ENCODE results near the gene MPV17.

The MPV17 gene

DNA sequence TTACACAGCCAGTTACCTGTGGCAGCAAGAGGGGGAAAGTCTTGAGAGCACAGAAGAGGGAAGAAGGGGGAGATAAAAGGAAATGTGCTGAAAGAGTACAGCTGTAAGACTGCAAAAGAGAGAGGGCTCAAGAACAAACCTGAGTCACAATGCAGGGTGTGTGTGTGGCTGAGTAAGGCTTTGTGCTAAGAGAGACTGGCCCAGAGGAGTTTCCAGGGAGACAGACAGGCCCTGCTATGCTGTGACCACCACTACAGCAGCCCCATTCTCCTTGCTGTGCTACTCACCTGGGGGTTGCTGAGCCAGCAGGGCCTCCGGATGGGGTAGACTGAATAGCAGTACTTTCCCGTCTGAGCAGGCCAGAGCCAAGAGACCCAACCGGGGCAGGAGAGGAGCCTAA lies 12.4 kb upstream of the MPV17 start:
- no peaks in the 10 kb centered on the region for H3K79me2 ChIP-seq (ENCODE audit: low read length)
- H3K9me3 ChIP-seq (ENCODE audit: insufficient read depth, low read length) = no peaks in the 10 kb centered on the region
- no peaks in the 10 kb centered on the region for H4K20me1 ChIP-seq (ENCODE audit: insufficient read depth, low read length)
- no peaks in the 10 kb centered on the region for H3K27me3 ChIP-seq (ENCODE audit: low read depth, low read length)
- H3K4me2 ChIP-seq (ENCODE audit: low read length) = no peak overlapping the region
- no peak overlapping the region for H3K27ac ChIP-seq (ENCODE audit: low read length)
- no peak for TF ChIP-seq EZH2phosphoT487 (IDR thresholded peaks at IDR 0.05; ENCODE audit: low read depth)
- TF ChIP-seq, protein P1, sequence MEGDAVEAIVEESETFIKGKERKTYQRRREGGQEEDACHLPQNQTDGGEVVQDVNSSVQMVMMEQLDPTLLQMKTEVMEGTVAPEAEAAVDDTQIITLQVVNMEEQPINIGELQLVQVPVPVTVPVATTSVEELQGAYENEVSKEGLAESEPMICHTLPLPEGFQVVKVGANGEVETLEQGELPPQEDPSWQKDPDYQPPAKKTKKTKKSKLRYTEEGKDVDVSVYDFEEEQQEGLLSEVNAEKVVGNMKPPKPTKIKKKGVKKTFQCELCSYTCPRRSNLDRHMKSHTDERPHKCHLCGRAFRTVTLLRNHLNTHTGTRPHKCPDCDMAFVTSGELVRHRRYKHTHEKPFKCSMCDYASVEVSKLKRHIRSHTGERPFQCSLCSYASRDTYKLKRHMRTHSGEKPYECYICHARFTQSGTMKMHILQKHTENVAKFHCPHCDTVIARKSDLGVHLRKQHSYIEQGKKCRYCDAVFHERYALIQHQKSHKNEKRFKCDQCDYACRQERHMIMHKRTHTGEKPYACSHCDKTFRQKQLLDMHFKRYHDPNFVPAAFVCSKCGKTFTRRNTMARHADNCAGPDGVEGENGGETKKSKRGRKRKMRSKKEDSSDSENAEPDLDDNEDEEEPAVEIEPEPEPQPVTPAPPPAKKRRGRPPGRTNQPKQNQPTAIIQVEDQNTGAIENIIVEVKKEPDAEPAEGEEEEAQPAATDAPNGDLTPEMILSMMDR (IDR thresholded peaks at IDR 0.05; ENCODE audit: low read depth, low read length) = no peak
- H3K4me1 ChIP-seq (ENCODE audit: low read length) = no peaks in the 10 kb centered on the region
- H2AFZ ChIP-seq (ENCODE audit: low read depth, low read length) = no peak overlapping the region
- no peak overlapping the region for H3K9ac ChIP-seq (ENCODE audit: low read length)
- H3K4me3 ChIP-seq (ENCODE audit: low read length) = no peak overlapping the region
- H3K36me3 ChIP-seq (replicated peaks; ENCODE audit: low read depth, low read length) = peaks cover 58% of the 10 kb centered on the region

DNA sequence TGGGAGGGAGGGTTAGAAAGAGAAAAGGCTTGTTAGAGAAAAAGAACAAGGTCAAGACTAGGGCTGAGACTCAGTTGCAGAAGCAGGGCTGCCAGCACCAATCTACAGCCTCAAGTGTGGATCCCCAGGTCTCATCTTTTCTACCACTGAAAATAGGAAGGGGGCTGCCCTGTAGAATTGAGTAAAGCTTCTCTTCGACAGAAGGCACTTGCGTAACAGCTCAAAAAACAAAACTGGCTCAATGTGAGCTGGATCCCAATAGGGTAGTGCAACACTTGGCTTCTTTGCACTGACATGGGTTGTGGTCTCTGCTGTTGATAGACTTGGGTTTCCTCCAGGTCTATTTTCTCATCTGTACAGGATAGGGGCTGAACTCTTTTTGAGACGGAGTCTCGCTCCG lies 1.8 kb upstream of the MPV17 start:
- Histone ChIP-seq H3K4me1 (ENCODE audit: low read length) (peaks cover 14% of the 10 kb centered on the region), H3K9ac (ENCODE audit: low read length) (no peak overlapping the region), H3K27ac (ENCODE audit: low read length) (no peak overlapping the region), H3K36me3 (replicated peaks; ENCODE audit: low read depth, low read length) (peaks cover 33% of the 10 kb centered on the region), H4K20me1 (ENCODE audit: insufficient read depth, low read length) (no peaks in the 10 kb centered on the region), H3K9me3 (ENCODE audit: insufficient read depth, low read length) (no peaks in the 10 kb centered on the region), H2AFZ (ENCODE audit: low read depth, low read length) (no peak overlapping the region), H3K79me2 (ENCODE audit: low read length) (peaks cover 29% of the 10 kb centered on the region), H3K4me2 (ENCODE audit: low read length) (no peak overlapping the region), H3K27me3 (ENCODE audit: low read depth, low read length) (no peaks in the 10 kb centered on the region), H3K4me3 (ENCODE audit: low read length) (no peak overlapping the region)
- TF ChIP-seq, protein P1 (IDR thresholded peaks at IDR 0.05; ENCODE audit: low read depth, low read length) = no peak
- TF ChIP-seq EZH2phosphoT487 (IDR thresholded peaks at IDR 0.05; ENCODE audit: low read depth) = no peak

DNA sequence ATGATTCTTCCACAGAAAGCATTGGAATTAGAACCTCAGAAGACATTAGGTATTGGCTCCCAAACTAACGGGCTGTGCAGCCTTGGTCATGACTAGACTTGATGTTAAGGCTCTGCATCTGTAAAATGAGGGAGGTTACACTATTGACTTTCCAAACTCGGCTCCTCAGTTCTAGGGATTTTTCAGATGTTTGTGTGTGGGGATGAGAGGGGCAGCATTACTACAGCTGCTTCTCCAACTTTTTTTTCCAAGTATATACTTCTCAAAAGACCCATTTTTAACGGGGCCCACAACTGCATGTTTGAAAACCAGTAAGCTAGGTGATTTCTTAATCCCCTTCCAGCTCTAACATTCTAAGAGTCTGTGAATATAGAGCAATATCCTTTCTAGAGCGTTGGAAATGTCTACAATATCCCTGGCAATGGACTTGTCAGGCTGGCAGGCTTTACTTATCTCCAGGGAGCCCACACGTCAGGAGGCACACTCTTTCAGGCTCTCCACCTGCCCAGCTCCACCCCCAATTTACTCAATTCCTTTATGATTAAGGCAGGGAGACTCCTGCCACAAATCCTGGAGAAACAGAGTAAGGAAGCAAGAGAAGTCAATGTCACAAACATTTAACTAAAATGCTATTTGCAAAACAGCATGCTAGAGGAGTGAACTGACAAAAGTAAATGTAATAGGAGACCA lies 844 bp upstream of the MPV17 start:
- Histone ChIP-seq H3K27me3 (ENCODE audit: low read depth, low read length) (no peaks in the 10 kb centered on the region), H3K79me2 (ENCODE audit: low read length) (peaks cover 29% of the 10 kb centered on the region), H2AFZ (ENCODE audit: low read depth, low read length) (0 out of 2 replicates have a peak overlapping the region, but pooled peaks have one; percentile 76), H4K20me1 (ENCODE audit: insufficient read depth, low read length) (no peaks in the 10 kb centered on the region), H3K27ac (ENCODE audit: low read length) (peak overlapping the region; percentile 70), H3K9ac (ENCODE audit: low read length) (peak overlapping the region; percentile 98), H3K36me3 (replicated peaks; ENCODE audit: low read depth, low read length) (peaks cover 28% of the 10 kb centered on the region), H3K4me1 (ENCODE audit: low read length) (peaks cover 14% of the 10 kb centered on the region), H3K9me3 (ENCODE audit: insufficient read depth, low read length) (no peaks in the 10 kb centered on the region), H3K4me3 (ENCODE audit: low read length) (peak overlapping the region; percentile 96), H3K4me2 (ENCODE audit: low read length) (peak overlapping the region; percentile 93)
- no peak for TF ChIP-seq EZH2phosphoT487 (IDR thresholded peaks at IDR 0.05; ENCODE audit: low read depth)
- TF ChIP-seq, protein P1 (IDR thresholded peaks at IDR 0.05; ENCODE audit: low read depth, low read length) = no peak

DNA sequence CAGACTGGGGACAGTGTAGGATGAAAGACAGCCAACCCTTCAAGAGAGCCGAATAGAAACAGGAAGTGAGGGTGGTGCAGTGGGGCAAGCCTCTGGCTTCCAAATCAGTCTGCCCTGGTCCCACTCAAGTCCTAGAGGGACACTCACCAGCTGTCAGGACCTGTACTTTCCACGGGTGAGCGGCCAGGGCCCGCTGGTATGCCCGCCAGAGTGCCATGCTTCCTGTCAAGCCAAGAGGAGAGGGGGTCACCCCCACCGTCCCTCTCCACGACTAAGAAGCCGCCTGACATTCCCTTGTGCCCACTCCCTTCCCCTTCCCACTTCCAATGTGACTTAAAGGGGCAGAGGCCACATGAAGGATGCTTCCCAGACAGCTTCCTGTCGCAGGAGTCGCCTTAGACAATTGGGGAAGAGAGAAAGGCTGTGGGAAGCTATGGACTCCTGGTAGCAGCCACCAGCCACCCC lies 564 bp downstream of the MPV17 start:
- Histone ChIP-seq H3K4me2 (ENCODE audit: low read length) (peak overlapping the region; percentile 93), H3K4me1 (ENCODE audit: low read length) (peaks cover 14% of the 10 kb centered on the region), H3K9me3 (ENCODE audit: insufficient read depth, low read length) (no peaks in the 10 kb centered on the region), H3K4me3 (ENCODE audit: low read length) (peak overlapping the region; percentile 96), H2AFZ (ENCODE audit: low read depth, low read length) (no peak overlapping the region), H3K27ac (ENCODE audit: low read length) (peak overlapping the region; percentile 66), H3K9ac (ENCODE audit: low read length) (peak overlapping the region; percentile 98), H4K20me1 (ENCODE audit: insufficient read depth, low read length) (no peaks in the 10 kb centered on the region), H3K79me2 (ENCODE audit: low read length) (peaks cover 29% of the 10 kb centered on the region), H3K27me3 (ENCODE audit: low read depth, low read length) (no peaks in the 10 kb centered on the region), H3K36me3 (replicated peaks; ENCODE audit: low read depth, low read length) (peaks cover 18% of the 10 kb centered on the region)
- TF ChIP-seq, protein P1 (IDR thresholded peaks at IDR 0.05; ENCODE audit: low read depth, low read length) = no peak
- no peak for TF ChIP-seq EZH2phosphoT487 (IDR thresholded peaks at IDR 0.05; ENCODE audit: low read depth)
